Activated naive CD8-positive, alpha-beta T cell treated with anti-CD3 and anti-CD28 coated beads, Interleukin-2, amount 50 U/mL, for 24 hours (primary cell): ENCODE data around the gene DTX3L.

Source experiments
- ATAC-seq: fragments of 150-1000 bp; cut with Tn5 transposase; one replicate; pipeline ENCODE4 v1.10.0; 2021
- DNase-seq: peaks from one replicate; pipeline ENCODE4 v3.0.0; 2021
- H3K27ac Mint-ChIP-seq: one replicate; pipeline ENCODE4 v1.8.0; 2021; ENCODE audit warnings: mild to moderate bottlenecking, mixed read lengths
- H3K27me3 Mint-ChIP-seq: one replicate; pipeline ENCODE4 v1.8.0; 2021; ENCODE audit warnings: mixed read lengths
- H3K36me3 Mint-ChIP-seq: one replicate; pipeline ENCODE4 v1.8.0; 2021; ENCODE audit warnings: low read depth, mixed read lengths
- H3K4me1 Mint-ChIP-seq: one replicate; pipeline ENCODE4 v1.8.0; 2021; ENCODE audit warnings: mixed read lengths
- H3K4me3 Mint-ChIP-seq: one replicate; pipeline ENCODE4 v1.8.0; 2021; ENCODE audit warnings: mild to moderate bottlenecking, moderate library complexity, mixed read lengths
- H3K9me3 Mint-ChIP-seq: one replicate; pipeline ENCODE4 v1.8.0; 2021; ENCODE audit warnings: mixed read lengths

DTX3L gene

GRCh38 chr3:122603056-122603455, 38.9 kb downstream of the DTX3L start:
- ATAC-seq, result no peak

GRCh38 chr3:122606330-122606729, 42.2 kb downstream of the DTX3L start:
- Mint-ChIP-seq H3K4me1 (peaks cover 37% of the 10 kb centered on the region), H3K9me3 (peaks cover 9% of the 10 kb centered on the region), H3K27ac (no peak overlapping the region), H3K36me3 (peaks cover 25% of the 10 kb centered on the region), H3K27me3 (no peaks in the 10 kb centered on the region), H3K4me3 (no peak overlapping the region)
- ATAC-seq, result no peak
- DNase-seq, result no peak

More at GRCh38 chr3:122603056-122603455, 38.9 kb downstream of the DTX3L start:
- no peak overlapping the region for H3K27ac Mint-ChIP-seq
- H3K4me1 Mint-ChIP-seq, result peaks cover 17% of the 10 kb centered on the region
- H3K36me3 Mint-ChIP-seq, result peaks cover 13% of the 10 kb centered on the region
- no peak overlapping the region for H3K4me3 Mint-ChIP-seq
- no peaks in the 10 kb centered on the region for H3K9me3 Mint-ChIP-seq
- no peaks in the 10 kb centered on the region for H3K27me3 Mint-ChIP-seq
- no peak for DNase-seq

GRCh38 chr3:122608916-122609315, 44.8 kb downstream of the DTX3L start:
- peak overlapping the region; percentile 98 for H3K27ac Mint-ChIP-seq
- H3K36me3 Mint-ChIP-seq, result peaks cover 35% of the 10 kb centered on the region
- H3K4me1 Mint-ChIP-seq, result peaks cover 31% of the 10 kb centered on the region
- H3K9me3 Mint-ChIP-seq, result peaks cover 9% of the 10 kb centered on the region
- H3K27me3 Mint-ChIP-seq, result no peaks in the 10 kb centered on the region
- DNase-seq (no peak), ATAC-seq (no peak)
- H3K4me3 Mint-ChIP-seq, result no peak overlapping the region

- DNase-seq, result no peak
- Mint-ChIP-seq H3K9me3 (peaks cover 9% of the 10 kb centered on the region), H3K4me1 (peaks cover 31% of the 10 kb centered on the region), H3K27ac (peak overlapping the region; percentile 98), H3K36me3 (peaks cover 36% of the 10 kb centered on the region), H3K4me3 (peak overlapping the region; percentile 69), H3K27me3 (no peaks in the 10 kb centered on the region)
- ATAC-seq, result peak; percentile 96
Observed at GRCh38 chr3:122609798-122610559, 45.8 kb downstream of the DTX3L start.

- Mint-ChIP-seq H3K27ac (no peak overlapping the region), H3K4me1 (peaks cover 36% of the 10 kb centered on the region), H3K4me3 (no peak overlapping the region), H3K27me3 (no peaks in the 10 kb centered on the region), H3K36me3 (peaks cover 54% of the 10 kb centered on the region), H3K9me3 (peaks cover 9% of the 10 kb centered on the region)
- ATAC-seq (no peak), DNase-seq (no peak)
Observed at GRCh38 chr3:122612696-122613095, 48.6 kb downstream of the DTX3L start.

- ATAC-seq (no peak), DNase-seq (no peak)
- H3K27me3 Mint-ChIP-seq, result no peaks in the 10 kb centered on the region
- H3K9me3 Mint-ChIP-seq, result peaks cover 7% of the 10 kb centered on the region
- H3K27ac Mint-ChIP-seq, result no peak overlapping the region
- H3K36me3 Mint-ChIP-seq, result peaks cover 51% of the 10 kb centered on the region
- no peak overlapping the region for H3K4me3 Mint-ChIP-seq
- H3K4me1 Mint-ChIP-seq, result peaks cover 16% of the 10 kb centered on the region
Observed at GRCh38 chr3:122615303-122615702, 51.2 kb downstream of the DTX3L start.

GRCh38 chr3:122618614-122619013, 54.5 kb downstream of the DTX3L start:
- no peaks in the 10 kb centered on the region for H3K9me3 Mint-ChIP-seq
- no peak overlapping the region for H3K4me3 Mint-ChIP-seq
- H3K4me1 Mint-ChIP-seq, result peaks cover 10% of the 10 kb centered on the region
- DNase-seq, result no peak
- no peak overlapping the region for H3K27ac Mint-ChIP-seq
- no peak for ATAC-seq
- no peaks in the 10 kb centered on the region for H3K27me3 Mint-ChIP-seq
- H3K36me3 Mint-ChIP-seq, result peaks cover 39% of the 10 kb centered on the region

- ATAC-seq (no peak), DNase-seq (no peak)
- no peaks in the 10 kb centered on the region for H3K27me3 Mint-ChIP-seq
- H3K4me3 Mint-ChIP-seq, result no peak overlapping the region
- peaks cover 39% of the 10 kb centered on the region for H3K36me3 Mint-ChIP-seq
- H3K9me3 Mint-ChIP-seq, result no peaks in the 10 kb centered on the region
- peaks cover 10% of the 10 kb centered on the region for H3K4me1 Mint-ChIP-seq
- no peak overlapping the region for H3K27ac Mint-ChIP-seq
Observed at GRCh38 chr3:122619040-122619439, 54.9 kb downstream of the DTX3L start.

GRCh38 chr3:122620399-122620798, 56.3 kb downstream of the DTX3L start:
- Mint-ChIP-seq H3K9me3 (no peaks in the 10 kb centered on the region), H3K4me3 (no peak overlapping the region), H3K4me1 (peaks cover 10% of the 10 kb centered on the region), H3K27ac (peak overlapping the region; percentile 37), H3K36me3 (peaks cover 34% of the 10 kb centered on the region), H3K27me3 (no peaks in the 10 kb centered on the region)
- ATAC-seq, result no peak
- DNase-seq, result no peak

- H3K4me1 Mint-ChIP-seq, result peaks cover 10% of the 10 kb centered on the region
- no peak for ATAC-seq
Observed at GRCh38 chr3:122621112-122621511, 57.0 kb downstream of the DTX3L start.

GRCh38 chr3:122623031-122623829, 59.1 kb downstream of the DTX3L start:
- Mint-ChIP-seq H3K27ac (no peak overlapping the region), H3K4me3 (no peak overlapping the region), H3K27me3 (no peaks in the 10 kb centered on the region), H3K9me3 (no peaks in the 10 kb centered on the region), H3K4me1 (peaks cover 6% of the 10 kb centered on the region), H3K36me3 (peaks cover 28% of the 10 kb centered on the region)
- no peak for ATAC-seq
- DNase-seq, result no peak

More at GRCh38 chr3:122621112-122621511, 57.0 kb downstream of the DTX3L start:
- H3K27me3 Mint-ChIP-seq, result no peaks in the 10 kb centered on the region
- peaks cover 28% of the 10 kb centered on the region for H3K36me3 Mint-ChIP-seq
- no peak overlapping the region for H3K27ac Mint-ChIP-seq
- H3K9me3 Mint-ChIP-seq, result no peaks in the 10 kb centered on the region
- DNase-seq, result no peak
- H3K4me3 Mint-ChIP-seq, result no peak overlapping the region
